Body of pancreas (tissue), 4 donors: ENCODE measurements around the gene NOB1. TPM values are rescaled to one million over a fixed set of nuclear protein-coding genes. Genes with fewer than 3 reads are reported as not detected.

Experiments
- ATAC-seq: fragments of 150-250 bp; one replicate; pipeline ENCODE4 v1.9.1; 2016
- DNase-seq, 4 donors: peaks; one replicate each; pipeline ENCODE4 v3.0.0-alpha.2; 2019
- H3K27ac ChIP-seq, 4 donors: fragments of 200-600 bp; sonication (generic); 1 replicate in 3 of 4; 2 replicates in 1 of 4; pipeline versions ENCODE4 v1.5.1 to v1.6.1; 2016 to 2019; ENCODE audit warnings: mild to moderate bottlenecking in 1 of 4, mixed read lengths in 1 of 4, moderate library complexity in 1 of 4
- H3K27me3 ChIP-seq, 2 donors: fragments of 200-600 bp; sonication (generic); one replicate each; pipeline ENCODE4 v1.6.0; 2016; ENCODE audit warnings: mild to moderate bottlenecking in 1 of 2
- H3K36me3 ChIP-seq, 2 donors: fragments of 200-600 bp; sonication (generic); replicated peaks in 1 of 2; 2 replicates each; pipeline ENCODE4 v1.5.1; 2016; ENCODE audit warnings: low read depth in 2 of 2; ENCODE audit not compliant: insufficient read depth in 1 of 2
- H3K4me1 ChIP-seq: fragments of 200-600 bp; sonication (generic); one replicate; pipeline ENCODE4 v1.6.0; 2016
- H3K4me3 ChIP-seq, 2 donors: fragments of 200-600 bp; sonication (generic); 1 replicate in 1 of 2; 2 replicates in 1 of 2; pipeline ENCODE4 v1.5.1; 2016 to 2019
- H3K9me3 ChIP-seq, 3 donors: fragments of 200-600 bp; sonication (generic); 1 replicate in 2 of 3; 2 replicates in 1 of 3; pipeline ENCODE4 v1.5.1; 2016
- POLR2A ChIP-seq, 3 donors: fragments of 450-650 bp; IDR thresholded peaks; one replicate each; pipeline ENCODE4 v1.6.1; 2016; ENCODE audit warnings: antibody characterized with exemption in 3 of 3, mild to moderate bottlenecking in 2 of 3
- WGBS, 2 donors: methylation state at CpG; one replicate each; pipeline ENCODE4 v1.1.5; 2017; 5-methylcytosine and 5-hydroxymethylcytosine counted together
- intact Hi-C: fragments of 100-400 bp; cut with DNase I; formaldehyde crosslinking; loops from one replicate; pipeline ENCODE4 v1.15.1; 2023
- total RNA-seq, 2 donors: library from RNA; depleted of rRNA; stranded (reverse); fragments of >200 nt; gene quantifications; one replicate each; pipeline ENCODE4 v1.1.0, GENCODE V29; 2016
- TF ChIP-seq, protein P1 (sequence below), 7 experiments: fragments of 450-650 bp in 4 of 7; fragments of 200-600 bp in 3 of 7; sonication (generic) in 3 of 7; IDR thresholded peaks; one replicate each; pipeline ENCODE4 v1.5.1; 2016 to 2019; ENCODE audit warnings: antibody characterized with exemption in 7 of 7

The NOB1 gene
- total RNA-seq, 2 donors from 2014 or later = 28.0 to 69.0 TPM

DNA sequence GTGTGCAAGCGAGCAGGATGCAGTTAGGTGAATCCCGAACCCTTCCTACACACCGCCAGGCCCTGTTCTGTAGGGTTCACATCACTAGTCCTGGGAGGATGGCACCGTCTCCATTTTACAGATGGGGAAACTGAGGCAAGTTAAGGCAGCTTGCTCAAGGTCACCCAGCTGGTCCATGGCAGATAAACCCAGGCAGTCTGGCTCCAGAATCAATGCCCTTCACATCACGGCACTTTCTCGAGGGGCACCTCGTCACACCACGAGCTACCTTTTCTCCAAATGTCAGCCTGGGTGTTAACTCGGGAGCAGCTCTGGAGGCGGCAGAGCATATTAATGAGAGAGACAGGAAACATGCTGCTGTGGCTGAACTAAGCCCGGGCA is 9.5 kb downstream of the NOB1 start:
- no peak for ATAC-seq
- no peak overlapping the region for H3K4me3 ChIP-seq
- H3K36me3 ChIP-seq = peaks cover 13 to 65% of the 10 kb centered on the region in 2 donors
- H3K9me3 ChIP-seq = no peaks in the 10 kb centered on the region
- no peaks in the 10 kb centered on the region for H3K27me3 ChIP-seq
- WGBS, 2 donors = 80 to 89% methylated on average over 3 to 11 of the region's 11 CpGs
- no peaks in the 10 kb centered on the region for H3K4me1 ChIP-seq
- no peak for TF ChIP-seq POLR2A (IDR thresholded peaks at IDR 0.05)
- TF ChIP-seq, protein P1, sequence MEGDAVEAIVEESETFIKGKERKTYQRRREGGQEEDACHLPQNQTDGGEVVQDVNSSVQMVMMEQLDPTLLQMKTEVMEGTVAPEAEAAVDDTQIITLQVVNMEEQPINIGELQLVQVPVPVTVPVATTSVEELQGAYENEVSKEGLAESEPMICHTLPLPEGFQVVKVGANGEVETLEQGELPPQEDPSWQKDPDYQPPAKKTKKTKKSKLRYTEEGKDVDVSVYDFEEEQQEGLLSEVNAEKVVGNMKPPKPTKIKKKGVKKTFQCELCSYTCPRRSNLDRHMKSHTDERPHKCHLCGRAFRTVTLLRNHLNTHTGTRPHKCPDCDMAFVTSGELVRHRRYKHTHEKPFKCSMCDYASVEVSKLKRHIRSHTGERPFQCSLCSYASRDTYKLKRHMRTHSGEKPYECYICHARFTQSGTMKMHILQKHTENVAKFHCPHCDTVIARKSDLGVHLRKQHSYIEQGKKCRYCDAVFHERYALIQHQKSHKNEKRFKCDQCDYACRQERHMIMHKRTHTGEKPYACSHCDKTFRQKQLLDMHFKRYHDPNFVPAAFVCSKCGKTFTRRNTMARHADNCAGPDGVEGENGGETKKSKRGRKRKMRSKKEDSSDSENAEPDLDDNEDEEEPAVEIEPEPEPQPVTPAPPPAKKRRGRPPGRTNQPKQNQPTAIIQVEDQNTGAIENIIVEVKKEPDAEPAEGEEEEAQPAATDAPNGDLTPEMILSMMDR (IDR thresholded peaks at IDR 0.05) = no peak
- H3K27ac ChIP-seq = no peak overlapping the region
- no peak for DNase-seq
- intact Hi-C loops = no loop called here

DNA sequence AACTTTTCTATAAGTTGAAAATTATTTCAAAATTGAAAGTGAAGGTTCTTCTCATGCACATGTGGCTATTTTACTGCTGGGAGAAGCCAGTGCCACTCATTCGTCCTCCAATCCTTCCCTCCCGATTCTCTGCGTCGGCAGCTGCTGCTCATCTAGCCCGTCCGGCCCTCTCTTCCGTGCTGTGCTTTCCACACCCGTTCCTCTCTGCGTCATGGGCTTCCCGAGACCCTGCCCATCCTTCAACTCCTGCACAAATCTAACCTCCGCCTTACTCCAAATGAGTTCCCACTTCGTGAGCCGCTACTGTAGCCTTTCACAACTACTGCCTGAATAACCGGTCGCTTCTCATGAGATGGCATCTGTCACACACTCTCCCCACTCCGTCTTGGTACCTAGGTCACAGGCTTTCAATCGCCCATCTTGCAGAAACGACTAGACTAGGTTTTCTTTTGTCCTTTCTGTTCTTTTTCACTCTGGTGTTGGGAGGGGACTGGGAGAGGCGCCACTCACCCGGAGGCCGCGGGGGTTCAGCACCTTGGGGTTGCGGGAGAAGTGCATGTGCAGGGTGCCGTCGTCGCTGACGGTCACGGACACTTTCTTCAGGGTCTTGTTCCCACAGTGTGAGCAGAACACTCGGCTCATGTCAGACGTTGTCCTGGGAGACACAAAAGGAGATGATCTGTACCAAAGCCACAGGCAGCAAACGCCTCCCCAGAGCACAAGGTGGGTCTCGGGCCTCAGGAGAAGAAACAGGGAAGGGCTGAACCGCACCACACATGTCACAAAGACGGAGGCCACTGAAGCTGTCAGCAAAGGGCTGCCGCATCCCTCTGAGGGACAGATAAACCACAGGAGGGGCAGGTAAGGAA is 10.1 kb downstream of the NOB1 start:
- TF ChIP-seq, protein P1 (IDR thresholded peaks at IDR 0.05) = no peak

DNA sequence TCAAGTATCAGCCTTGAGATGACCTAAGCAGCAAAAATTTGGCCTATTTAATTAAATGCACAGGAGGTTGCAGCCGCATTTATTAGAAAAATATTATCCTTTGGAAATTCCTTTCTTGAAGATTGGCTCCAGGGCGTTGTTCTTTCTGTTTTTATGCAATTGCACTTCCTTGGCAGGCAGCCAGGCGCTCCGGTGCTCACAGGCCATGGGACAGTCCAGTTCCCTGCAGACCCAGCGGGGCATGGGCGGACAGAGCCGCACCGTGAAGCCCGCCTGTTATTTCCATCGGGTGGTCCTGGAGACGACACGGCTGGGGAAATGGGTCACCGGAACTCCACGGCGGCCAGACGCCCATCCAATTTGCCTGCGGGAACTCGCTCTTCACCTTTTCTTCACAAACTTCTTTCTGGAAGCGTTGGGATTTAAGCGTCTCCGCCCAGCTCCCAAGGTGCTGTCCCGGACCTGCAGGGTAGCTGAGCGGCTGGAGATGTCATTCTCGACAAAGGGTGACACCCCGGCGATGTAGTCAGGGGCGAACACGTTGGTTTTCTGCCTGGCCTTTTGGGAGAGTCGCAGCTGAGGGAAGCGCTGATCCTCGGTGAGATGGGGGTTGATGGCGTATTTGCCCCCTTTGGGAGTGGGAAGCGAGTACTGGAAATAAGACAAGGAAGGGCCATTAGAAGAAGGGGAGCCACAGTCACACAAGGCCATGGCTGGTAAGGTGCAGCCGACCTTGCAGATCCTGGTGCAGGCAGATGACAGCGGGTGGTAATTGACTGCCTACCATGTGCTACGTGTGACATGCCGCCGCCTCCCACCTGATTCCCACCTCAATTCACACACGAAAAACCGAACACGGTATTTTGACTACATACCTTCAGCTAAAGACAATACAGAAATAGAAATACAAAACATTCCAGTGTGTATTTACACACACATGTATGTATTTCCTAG is 12.5 kb downstream of the NOB1 start:
- WGBS, 2 donors = 83 to 84% methylated on average over 41 of the region's 41 CpGs
- peak; percentile 64 to 80 (median 71) for DNase-seq
- H3K36me3 ChIP-seq = peaks cover 0 to 46% of the 10 kb centered on the region in 2 donors
- H3K27me3 ChIP-seq = no peaks in the 10 kb centered on the region
- H3K4me1 ChIP-seq = no peaks in the 10 kb centered on the region
- intact Hi-C loops = no loop called here
- no peak overlapping the region for H3K4me3 ChIP-seq
- ATAC-seq = peak; percentile 37
- H3K9me3 ChIP-seq = no peaks in the 10 kb centered on the region
- TF ChIP-seq, protein P1 (IDR thresholded peaks at IDR 0.05) = no peak
- no peak for TF ChIP-seq POLR2A (IDR thresholded peaks at IDR 0.05)
- peak overlapping the region in 1 of 4 donors; percentile 37 for H3K27ac ChIP-seq

More for the DNA sequence above, 10.1 kb downstream of the NOB1 start:
- Histone ChIP-seq H3K4me1 (no peaks in the 10 kb centered on the region), H3K27ac (no peak overlapping the region), H3K27me3 (no peaks in the 10 kb centered on the region), H3K9me3 (no peaks in the 10 kb centered on the region), H3K4me3 (no peak overlapping the region), H3K36me3 (peaks cover 13 to 65% of the 10 kb centered on the region in 2 donors)
- WGBS, 2 donors = 92 to 93% methylated on average over 35 of the region's 35 CpGs
- no peak for ATAC-seq
- intact Hi-C loops = no loop called here
- no peak for DNase-seq

DNA sequence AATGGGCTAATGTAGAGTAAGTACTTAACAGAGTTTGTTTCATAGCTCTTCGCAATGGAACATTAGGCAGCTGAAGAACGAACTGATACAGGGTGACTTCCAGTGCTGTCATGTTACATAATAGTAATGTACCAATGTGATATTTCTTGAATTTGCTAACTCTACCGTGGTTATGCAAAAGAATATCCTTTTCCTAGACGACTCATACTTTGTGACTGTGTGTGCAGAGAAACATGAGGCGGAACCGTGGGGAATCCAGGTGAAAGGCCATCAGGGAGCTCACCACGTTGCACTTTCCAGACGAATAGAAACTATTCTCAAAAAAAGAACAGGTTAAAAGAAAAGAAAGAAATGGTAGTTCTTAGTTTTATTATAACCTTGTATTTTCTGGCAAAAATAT is 13.2 kb downstream of the NOB1 start:
- no peaks in the 10 kb centered on the region for H3K27me3 ChIP-seq
- H3K4me1 ChIP-seq = no peaks in the 10 kb centered on the region
- 72 to 82% methylated on average over 8 of the region's 8 CpGs for WGBS, 2 donors
- TF ChIP-seq, protein P1 (IDR thresholded peaks at IDR 0.05) = no peak
- TF ChIP-seq POLR2A (IDR thresholded peaks at IDR 0.05) = no peak
- no peak overlapping the region for H3K4me3 ChIP-seq
- no peak for DNase-seq
- peaks cover 0 to 46% of the 10 kb centered on the region in 2 donors for H3K36me3 ChIP-seq
- intact Hi-C loops = no loop called here
- H3K27ac ChIP-seq = peak overlapping the region in 1 of 4 donors; percentile 37
- H3K9me3 ChIP-seq = no peaks in the 10 kb centered on the region
- no peak for ATAC-seq
